GM23248 (cell line): ENCODE measurements around the gene PRR3. TPM values are rescaled to one million over a fixed set of nuclear protein-coding genes. Genes with fewer than 3 reads are reported as not detected.

ENCODE experiments used
- DNase-seq: peaks from one replicate; pipeline ENCODE4 v3.0.0-alpha.2; 2015
- H2AFZ ChIP-seq: fragments of 200-600 bp; sonication (generic); 2 replicates; pipeline ENCODE4 v1.6.1; 2016; ENCODE audit warnings: antibody characterized with exemption
- H3F3A ChIP-seq: fragments of 200-600 bp; sonication (generic); 2 replicates; pipeline ENCODE4 v1.6.1; 2016; ENCODE audit warnings: mild to moderate bottlenecking, antibody characterized with exemption, mixed run types; ENCODE audit not compliant: insufficient read depth
- H3K27ac ChIP-seq: fragments of 200-600 bp; sonication (generic); 2 replicates; pipeline ENCODE4 v1.5.1; 2016; ENCODE audit warnings: mild to moderate bottlenecking
- H3K27me3 ChIP-seq: fragments of 200-600 bp; sonication (generic); replicated peaks from 2 replicates; pipeline ENCODE4 v1.6.1; 2016; ENCODE audit warnings: mild to moderate bottlenecking; ENCODE audit not compliant: insufficient read depth
- H3K36me3 ChIP-seq: fragments of 200-600 bp; sonication (generic); 2 replicates; pipeline ENCODE4 v1.6.1; 2016; ENCODE audit warnings: low read depth, mild to moderate bottlenecking
- H3K4me1 ChIP-seq: fragments of 200-600 bp; sonication (generic); 2 replicates; pipeline ENCODE4 v1.6.1; 2016; ENCODE audit warnings: mild to moderate bottlenecking; ENCODE audit not compliant: insufficient read depth
- H3K4me2 ChIP-seq: fragments of 200-600 bp; sonication (generic); one replicate; pipeline ENCODE4 v1.6.1; 2016; ENCODE audit warnings: mild to moderate bottlenecking; ENCODE audit not compliant: unreplicated experiment
- H3K4me3 ChIP-seq: fragments of 200-600 bp; sonication (generic); 2 replicates; pipeline ENCODE4 v1.5.1; 2016; ENCODE audit warnings: mild to moderate bottlenecking
- H3K79me2 ChIP-seq: fragments of 200-600 bp; sonication (generic); 2 replicates; pipeline ENCODE4 v1.6.1; 2016; ENCODE audit warnings: mild to moderate bottlenecking; ENCODE audit not compliant: insufficient read depth
- H3K9ac ChIP-seq: fragments of 200-600 bp; sonication (generic); 2 replicates; pipeline ENCODE4 v1.6.1; 2016; ENCODE audit warnings: mild to moderate bottlenecking
- H3K9me2 ChIP-seq: fragments of 200-600 bp; sonication (generic); 2 replicates; pipeline ENCODE4 v1.6.1; 2016; ENCODE audit warnings: mixed run types, mild to moderate bottlenecking, moderate library complexity; ENCODE audit not compliant: insufficient read depth
- H3K9me3 ChIP-seq: fragments of 200-600 bp; sonication (generic); one replicate; pipeline ENCODE4 v1.6.1; 2017; ENCODE audit warnings: low read depth
- H4K20me1 ChIP-seq: fragments of 200-600 bp; sonication (generic); 2 replicates; pipeline ENCODE4 v1.6.0; 2016; ENCODE audit not compliant: insufficient read depth
- EZH2 ChIP-seq: fragments of 200-600 bp; sonication (generic); IDR thresholded peaks from 2 replicates; pipeline ENCODE4 v1.6.1; 2018; ENCODE audit warnings: antibody characterized with exemption, mild to moderate bottlenecking; ENCODE audit not compliant: insufficient read depth, poor library complexity, severe bottlenecking
- EZH2phosphoT487 ChIP-seq: fragments of 200-600 bp; sonication (generic); IDR thresholded peaks from 2 replicates; pipeline ENCODE4 v1.6.1; 2018; ENCODE audit warnings: antibody characterized with exemption, moderate library complexity, mild to moderate bottlenecking, low read depth; ENCODE audit not compliant: insufficient read depth
- WGBS, 2 experiments: methylation state at CpG; one replicate each; pipeline ENCODE4 v1.1.6; 2015 to 2017; ENCODE audit warnings: low lambda C conversion rate in 2 of 2, low coverage in 1 of 2; ENCODE audit errors: missing lambda C conversion rate in 2 of 2; 5-methylcytosine and 5-hydroxymethylcytosine counted together
- in situ Hi-C: fragments of 300-500 bp; cut with MboI; formaldehyde crosslinking; loops from 2 replicates; pipeline ENCODE4 v1.15.0; 2020
- polyA plus RNA-seq: library from polyadenylated mRNA; unstranded; fragments of >200 nt; fragmentation: Nextera tagmentation; extraction: Ambion mirVana; gene quantifications from 2 replicates; pipeline ENCODE4 v1.2.1, GENCODE V29; 2016
- total RNA-seq: library from RNA; depleted of rRNA; stranded (reverse); fragments of >200 nt; shearing (Covaris generic); gene quantifications from 2 replicates; pipeline ENCODE4 v1.2.3, GENCODE V29; 2014

Gene PRR3
- total and polyA plus RNA-seq, 2 experiments from 2014 or later: 6.5 to 7.1 TPM

DNA sequence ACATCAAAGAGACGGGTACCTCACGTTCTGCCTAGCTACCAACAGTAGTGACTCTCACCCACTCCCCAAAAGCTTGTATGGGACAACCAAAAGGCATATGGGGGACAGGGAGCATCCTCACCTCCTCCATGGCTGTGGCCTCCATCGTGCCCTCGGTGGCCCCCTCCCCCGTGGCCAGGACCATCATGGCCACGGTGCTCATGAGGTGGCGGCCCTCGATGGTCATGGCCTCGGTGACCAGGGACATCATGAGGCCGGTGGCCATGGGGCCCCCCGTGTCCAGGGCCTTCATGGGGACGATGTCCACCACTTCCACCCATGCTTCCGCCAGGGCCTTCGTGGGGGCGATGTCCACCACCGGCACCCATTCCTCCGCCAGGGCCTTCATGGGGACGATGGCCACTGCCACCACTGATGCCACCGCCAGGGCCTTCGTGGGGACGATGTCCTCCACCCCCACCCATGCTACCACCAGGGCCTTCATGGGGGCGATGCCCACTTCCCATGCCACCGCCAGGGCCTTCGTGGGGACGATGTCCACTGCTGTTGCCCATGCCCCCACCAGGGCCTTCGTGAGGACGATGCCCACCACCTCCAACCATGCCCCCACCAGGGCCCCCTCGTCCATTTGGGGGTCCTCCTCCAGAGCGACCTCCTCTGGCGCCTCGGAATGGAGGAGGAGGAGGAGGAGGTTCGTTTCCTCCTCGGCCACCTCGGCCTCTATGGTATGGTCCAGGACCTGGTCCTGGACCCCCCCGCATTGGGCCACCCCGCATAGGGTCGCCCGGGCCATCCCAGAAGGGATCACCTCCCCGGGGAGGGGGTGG, 44.9 kb downstream of the PRR3 start:
- Histone ChIP-seq H3K4me2 (no peak overlapping the region), H4K20me1 (no peaks in the 10 kb centered on the region), H3K9me2 (no peaks in the 10 kb centered on the region), H3K4me1 (no peaks in the 10 kb centered on the region), H3K27me3 (no peaks in the 10 kb centered on the region), H3K4me3 (no peak overlapping the region), H3K27ac (no peak overlapping the region), H3K9ac (no peak overlapping the region), H3F3A (peaks cover 83% of the 10 kb centered on the region), H3K36me3 (peaks cover 50% of the 10 kb centered on the region), H3K79me2 (no peaks in the 10 kb centered on the region), H3K9me3 (no peaks in the 10 kb centered on the region), H2AFZ (no peak overlapping the region)
- DNase-seq: no peak
- in situ Hi-C loops: no loop called here
- 94 to 95% methylated on average over 30 to 39 of the region's 39 CpGs for WGBS, 2 experiments
- no peak for TF ChIP-seq EZH2phosphoT487
- TF ChIP-seq EZH2: no peak

DNA sequence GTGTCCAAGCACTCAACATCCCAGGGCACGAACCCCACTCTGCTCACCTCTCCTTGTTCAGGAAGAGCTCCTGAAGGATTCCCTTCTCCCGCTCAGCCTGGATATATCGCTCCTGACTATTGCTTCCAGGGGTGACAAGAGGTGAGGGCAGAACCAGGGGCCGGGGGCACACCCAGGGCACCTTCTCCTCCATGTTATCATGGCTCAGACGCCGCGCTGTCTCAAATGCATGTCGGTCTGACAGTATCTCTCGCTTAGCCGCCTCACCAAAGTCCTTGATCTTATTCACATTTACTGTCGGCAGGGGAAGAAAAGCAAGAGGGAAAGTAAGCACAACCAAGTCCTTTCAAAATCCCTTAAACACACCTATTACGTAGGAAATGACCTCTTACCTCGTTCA, 46.9 kb downstream of the PRR3 start:
- H3K4me1 ChIP-seq: no peaks in the 10 kb centered on the region
- H3K79me2 ChIP-seq: 0 out of 2 replicates have a peak, but pooled peaks cover 8% of the 10 kb centered on the region
- H2AFZ ChIP-seq: no peak overlapping the region
- H3K27me3 ChIP-seq: no peaks in the 10 kb centered on the region
- no peak overlapping the region for H3K4me3 ChIP-seq
- 95 to 97% methylated on average over 13 of the region's 13 CpGs for WGBS, 2 experiments
- no peaks in the 10 kb centered on the region for H3K9me2 ChIP-seq
- in situ Hi-C loops: no loop called here
- no peaks in the 10 kb centered on the region for H4K20me1 ChIP-seq
- no peak for DNase-seq
- H3F3A ChIP-seq: peaks cover 81% of the 10 kb centered on the region
- TF ChIP-seq EZH2 (no peak), EZH2phosphoT487 (no peak)
- H3K9me3 ChIP-seq: no peaks in the 10 kb centered on the region
- H3K36me3 ChIP-seq: peaks cover 60% of the 10 kb centered on the region
- H3K9ac ChIP-seq: no peak overlapping the region
- H3K27ac ChIP-seq: no peak overlapping the region
- H3K4me2 ChIP-seq: no peak overlapping the region

DNA sequence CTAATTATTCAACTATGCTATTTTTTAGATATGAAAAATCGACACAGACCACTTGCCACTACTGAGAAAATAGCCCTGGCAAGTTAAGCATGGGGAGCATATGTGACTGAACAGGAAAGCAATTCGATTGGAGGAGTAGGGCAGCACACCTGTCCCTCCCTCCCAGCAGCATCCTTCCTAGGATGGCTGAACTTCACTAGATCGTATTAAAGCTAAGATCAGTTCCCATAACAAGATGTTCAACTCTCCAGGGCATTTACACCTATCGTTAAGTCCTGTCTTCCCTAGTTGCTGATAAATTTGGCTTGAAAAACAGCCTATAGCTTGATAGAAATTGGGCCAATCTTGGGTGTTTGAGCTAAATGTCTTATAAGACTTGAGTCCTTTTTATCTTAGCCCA, 53.0 kb downstream of the PRR3 start:
- Histone ChIP-seq H2AFZ (no peak overlapping the region), H3K9ac (0 out of 2 replicates have a peak overlapping the region, but pooled peaks have one; percentile 0), H3K36me3 (peaks cover 24% of the 10 kb centered on the region), H3K79me2 (peaks cover 48% of the 10 kb centered on the region), H3F3A (peaks cover 90% of the 10 kb centered on the region), H3K4me3 (no peak overlapping the region), H3K9me2 (no peaks in the 10 kb centered on the region), H4K20me1 (no peaks in the 10 kb centered on the region), H3K9me3 (no peaks in the 10 kb centered on the region), H3K4me2 (no peak overlapping the region), H3K4me1 (peaks cover 23% of the 10 kb centered on the region), H3K27me3 (no peaks in the 10 kb centered on the region), H3K27ac (peak overlapping the region; percentile 19)
- in situ Hi-C loops: no loop called here
- TF ChIP-seq EZH2phosphoT487 (no peak), EZH2 (no peak)
- DNase-seq: no peak
- 67 to 68% methylated on average over 4 of the region's 4 CpGs for WGBS, 2 experiments

- no peak for TF ChIP-seq EZH2
- no peak for TF ChIP-seq EZH2phosphoT487
- peak overlapping the region; percentile 6; the same call in 1 of the 2 replicates for H3K27ac ChIP-seq
- no peak overlapping the region for H3K4me2 ChIP-seq
- H3K27me3 ChIP-seq: no peaks in the 10 kb centered on the region
- H3K9me2 ChIP-seq: no peaks in the 10 kb centered on the region
- no peaks in the 10 kb centered on the region for H4K20me1 ChIP-seq
- peaks cover 23% of the 10 kb centered on the region for H3K4me1 ChIP-seq
- no peak for DNase-seq
- no peak overlapping the region for H3K9ac ChIP-seq
- H3K79me2 ChIP-seq: peaks cover 56% of the 10 kb centered on the region
- H2AFZ ChIP-seq: no peak overlapping the region
- peaks cover 94% of the 10 kb centered on the region for H3F3A ChIP-seq
- no peak overlapping the region for H3K4me3 ChIP-seq
- in situ Hi-C loops: no loop called here
- WGBS, 2 experiments: 68% methylated on average over 9 of the region's 9 CpGs
- H3K36me3 ChIP-seq: peaks cover 19% of the 10 kb centered on the region
- H3K9me3 ChIP-seq: no peaks in the 10 kb centered on the region
Measured at GRCh38 chr6:30611150-30611855, 54.2 kb downstream of the PRR3 start.
